ENCODE measurements around the gene RASD2. TPM values are rescaled to one million over a fixed set of nuclear protein-coding genes. Genes with fewer than 3 reads are reported as not detected.
A peak's percentile ranks its signal among the peaks of the same experiment; 100 is the strongest.

RASD2 gene
- total RNA-seq, 1 experiment from 2014 or later, result 2.4 TPM

DNA sequence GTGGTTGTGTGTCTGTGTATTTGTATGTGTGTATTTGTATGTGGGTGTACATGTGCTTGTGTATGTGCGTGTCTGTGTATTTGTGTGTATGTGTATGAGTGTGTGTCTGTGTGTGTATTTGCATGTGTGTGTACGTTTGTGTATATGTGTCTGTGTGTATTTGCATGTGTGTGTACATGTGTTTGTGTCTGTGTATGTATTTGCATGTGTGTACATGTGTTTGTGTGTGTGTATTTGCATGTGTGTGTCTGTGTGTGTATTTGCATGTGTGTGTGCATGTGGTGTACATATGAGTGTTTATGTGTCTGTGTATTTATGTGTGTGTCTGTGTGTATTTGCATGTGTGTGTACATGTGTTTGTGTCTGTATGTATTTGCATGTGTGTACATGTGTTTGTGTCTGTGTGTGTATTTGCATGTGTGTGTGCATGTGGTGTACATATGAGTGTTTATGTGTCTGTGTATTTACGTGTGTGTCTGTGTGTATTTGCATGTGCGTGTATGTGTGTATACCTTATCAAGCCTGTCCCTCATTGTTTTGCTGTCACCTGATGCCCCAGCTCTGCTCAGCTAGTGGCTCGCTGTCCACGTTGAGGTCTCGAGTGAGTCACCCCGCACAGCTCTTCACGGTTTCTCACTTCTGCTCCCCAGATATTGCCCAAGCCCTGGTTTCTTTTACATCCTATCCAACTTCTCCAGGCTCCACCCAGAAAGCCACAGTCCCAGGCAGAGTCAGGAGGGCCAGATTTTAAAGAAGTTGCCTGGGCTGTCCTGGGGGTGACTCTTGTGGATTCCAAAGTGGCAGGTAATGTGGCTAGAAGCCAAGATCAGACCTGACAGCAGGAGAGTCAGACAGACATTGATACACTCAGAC lies 61.3 kb downstream of the RASD2 start:
- H4K20me1 ChIP-seq (ENCODE audit: insufficient read depth), result no peaks in the 10 kb centered on the region
- H3K27me3 ChIP-seq (ENCODE audit: insufficient read depth, low read length), result no peaks in the 10 kb centered on the region
- intact Hi-C loops (cut with micrococcal nuclease), result no loop called here
- H3K36me3 ChIP-seq (ENCODE audit: control insufficient read depth in 1 of 2, insufficient read depth in 2 of 2, low read length in 2 of 2), result no peaks in the 10 kb centered on the region
- POLR2A ChIA-PET, result no interaction called here
- H3K9ac ChIP-seq (ENCODE audit: low read length), result no peak overlapping the region
- CTCF ChIA-PET, result interaction anchor here (0.5 kb wide), 1 partner anchor 25 kb away, joined by 3 read pairs; no protein-coding TSS in a partner anchor
- peaks cover 6 to 21% of the 10 kb centered on the region in 2 experiments; a peak in 3 of 4 replicates for H3K4me1 ChIP-seq (ENCODE audit: control insufficient read depth in 1 of 2, insufficient read depth in 2 of 2, low read length in 2 of 2)
- H2AFZ ChIP-seq (ENCODE audit: low read depth, low read length, poor library complexity, severe bottlenecking), result peak overlapping the region; percentile 41
- DNase-seq (ENCODE audit: low read depth, low spot score), result no peak
- H3K9me3 ChIP-seq (ENCODE audit: control insufficient read depth in 1 of 2, insufficient read depth in 1 of 2, low read depth in 1 of 2, low read length in 2 of 2), result no peaks in the 10 kb centered on the region
- H3K79me2 ChIP-seq (ENCODE audit: insufficient read depth, low read length), result no peaks in the 10 kb centered on the region
- H3K4me3 ChIP-seq (replicated peaks in 1 of 2; ENCODE audit: low read depth in 1 of 2, low read length in 2 of 2), result no peak overlapping the region
- ATAC-seq, result no peak
- TF ChIP-seq JUND (IDR thresholded peaks at IDR 0.05), result no peak
- H3K9me2 ChIP-seq (ENCODE audit: insufficient read depth), result no peaks in the 10 kb centered on the region
- H3K4me2 ChIP-seq (ENCODE audit: low read length), result 0 out of 2 replicates have a peak overlapping the region, but pooled peaks have one; percentile 25
- RAD21 ChIA-PET (ENCODE audit: low non-redundant PET in 1 of 2, low total read pairs in 2 of 2, uncharacterized antibody in 2 of 2, unreplicated experiment in 2 of 2), result no interaction called here
- BruUV-seq (replicated peaks), result no TSS peak
- H3K27ac ChIP-seq (ENCODE audit: low read depth, low read length), result no peak overlapping the region

Other genes with a start within 250 kb of the RASD2 start
- gene TOM1, start 240.9 kb upstream of the RASD2 start, total RNA-seq (2021; ENCODE audit: unreplicated experiment), result 18.0 TPM
- 26.4 TPM for gene HMOX1, start 159.7 kb upstream of the RASD2 start, total RNA-seq (2021; ENCODE audit: unreplicated experiment)
- gene MCM5, start 140.7 kb upstream of the RASD2 start, total RNA-seq (2021; ENCODE audit: unreplicated experiment), result 194 TPM
- 1.5 TPM for gene MB, start 76.5 kb downstream of the RASD2 start, total RNA-seq (2021; ENCODE audit: unreplicated experiment)
- 0.84 TPM for gene APOL6, start 107.6 kb downstream of the RASD2 start, total RNA-seq (2021; ENCODE audit: unreplicated experiment)
- gene APOL5, start 177.0 kb downstream of the RASD2 start, total RNA-seq (2021; ENCODE audit: unreplicated experiment), result not detected

Data from HCT116 (cell line).